Measurements from ENCODE around the gene C16orf92. TPM values are rescaled to one million over a fixed set of nuclear protein-coding genes. Genes with fewer than 3 reads are reported as not detected.

The C16orf92 gene
- total RNA-seq, 2 experiments from 2014 or later = not detected

DNA sequence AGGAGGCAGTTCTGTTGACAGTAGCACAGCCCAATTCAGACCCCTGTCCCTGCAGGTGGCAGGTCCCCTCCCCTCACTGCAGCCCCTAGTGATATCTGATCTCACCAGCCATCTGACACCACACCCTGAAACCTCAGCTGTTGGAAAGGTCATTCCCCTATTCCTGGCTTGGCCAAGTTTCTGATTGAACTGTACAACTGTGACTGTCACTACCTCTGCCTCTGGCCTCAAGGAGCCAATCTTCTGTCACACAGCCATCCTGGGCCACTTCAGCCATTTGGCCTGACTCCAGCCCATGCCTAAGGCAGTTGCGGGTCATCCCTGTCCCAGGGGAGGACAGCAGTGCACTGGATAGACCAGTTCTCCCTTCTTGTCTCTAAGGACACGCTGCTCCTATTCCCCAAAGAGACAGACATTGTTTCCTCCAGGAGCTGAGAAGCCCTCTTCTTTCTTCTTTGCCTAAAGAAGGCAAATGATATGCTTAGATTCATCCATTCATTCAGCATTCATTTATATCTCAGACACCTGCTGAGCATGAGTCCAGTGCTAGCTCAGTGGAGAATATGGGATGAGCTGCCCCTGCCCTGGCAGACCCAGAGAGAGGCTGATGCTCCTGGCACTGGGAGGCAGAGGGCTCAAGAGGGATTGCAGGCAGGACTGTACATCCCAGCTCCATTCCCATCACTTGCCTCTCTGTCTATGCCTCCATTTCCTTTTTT lies 38.0 kb downstream of the C16orf92 start:
- intact Hi-C loops (cut with micrococcal nuclease) = loop anchor here (10.0 kb wide), 1 partner anchor 314 kb away; the partner anchor contains the start of genes MYL11 and TBC1D10B
- TF ChIP-seq, protein P1, sequence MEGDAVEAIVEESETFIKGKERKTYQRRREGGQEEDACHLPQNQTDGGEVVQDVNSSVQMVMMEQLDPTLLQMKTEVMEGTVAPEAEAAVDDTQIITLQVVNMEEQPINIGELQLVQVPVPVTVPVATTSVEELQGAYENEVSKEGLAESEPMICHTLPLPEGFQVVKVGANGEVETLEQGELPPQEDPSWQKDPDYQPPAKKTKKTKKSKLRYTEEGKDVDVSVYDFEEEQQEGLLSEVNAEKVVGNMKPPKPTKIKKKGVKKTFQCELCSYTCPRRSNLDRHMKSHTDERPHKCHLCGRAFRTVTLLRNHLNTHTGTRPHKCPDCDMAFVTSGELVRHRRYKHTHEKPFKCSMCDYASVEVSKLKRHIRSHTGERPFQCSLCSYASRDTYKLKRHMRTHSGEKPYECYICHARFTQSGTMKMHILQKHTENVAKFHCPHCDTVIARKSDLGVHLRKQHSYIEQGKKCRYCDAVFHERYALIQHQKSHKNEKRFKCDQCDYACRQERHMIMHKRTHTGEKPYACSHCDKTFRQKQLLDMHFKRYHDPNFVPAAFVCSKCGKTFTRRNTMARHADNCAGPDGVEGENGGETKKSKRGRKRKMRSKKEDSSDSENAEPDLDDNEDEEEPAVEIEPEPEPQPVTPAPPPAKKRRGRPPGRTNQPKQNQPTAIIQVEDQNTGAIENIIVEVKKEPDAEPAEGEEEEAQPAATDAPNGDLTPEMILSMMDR (IDR thresholded peaks at IDR 0.05) = no peak
- H3K4me1 Mint-ChIP-seq (ENCODE audit: low read depth) = peaks cover 5% of the 10 kb centered on the region
- ChIA-PET CTCF (no interaction called here), POLR2A (interaction anchor here (0.8 kb wide), 1 partner anchor 411 kb away, joined by 3 read pairs; the partner anchor contains the start of gene ITGAL)
- H3K4me3 Mint-ChIP-seq = no peak overlapping the region
- H3K9me3 Mint-ChIP-seq = no peaks in the 10 kb centered on the region
- no peaks in the 10 kb centered on the region for H3K27me3 Mint-ChIP-seq
- peaks cover 20% of the 10 kb centered on the region for H3K36me3 Mint-ChIP-seq (ENCODE audit: low read depth)
- ATAC-seq = no peak
- no peak for DNase-seq
- no peak overlapping the region for H3K27ac Mint-ChIP-seq

GRCh38 chr16:30063278-30063892 lies 40.4 kb downstream of the C16orf92 start:
- peaks cover 18% of the 10 kb centered on the region for H3K4me1 Mint-ChIP-seq (ENCODE audit: low read depth)
- intact Hi-C loops (cut with micrococcal nuclease) = loop anchor here (10.0 kb wide), 1 partner anchor 311 kb away; the partner anchor contains the start of genes MYL11 and TBC1D10B
- no peak for ATAC-seq
- no peaks in the 10 kb centered on the region for H3K27me3 Mint-ChIP-seq
- peak overlapping the region; percentile 100 for H3K27ac Mint-ChIP-seq
- peaks cover 42% of the 10 kb centered on the region for H3K36me3 Mint-ChIP-seq (ENCODE audit: low read depth)
- DNase-seq = no peak
- peak overlapping the region; percentile 91 for H3K4me3 Mint-ChIP-seq
- H3K9me3 Mint-ChIP-seq = no peaks in the 10 kb centered on the region
- TF ChIP-seq, protein P1 (IDR thresholded peaks at IDR 0.05) = no peak
- POLR2A ChIA-PET = interaction anchor here (0.8 to 6.3 kb wide), 8 partner anchors 9 to 339 kb away, joined by 3 to 83 read pairs (median 5); partner anchors contain the start of genes PPP4C and TBX6
- CTCF ChIA-PET = interaction anchor here (0.6 to 2.2 kb wide), 6 partner anchors 8 to 32 kb away, joined by 3 to 10 read pairs (median 4); partner anchors contain the start of gene TBX6

DNA sequence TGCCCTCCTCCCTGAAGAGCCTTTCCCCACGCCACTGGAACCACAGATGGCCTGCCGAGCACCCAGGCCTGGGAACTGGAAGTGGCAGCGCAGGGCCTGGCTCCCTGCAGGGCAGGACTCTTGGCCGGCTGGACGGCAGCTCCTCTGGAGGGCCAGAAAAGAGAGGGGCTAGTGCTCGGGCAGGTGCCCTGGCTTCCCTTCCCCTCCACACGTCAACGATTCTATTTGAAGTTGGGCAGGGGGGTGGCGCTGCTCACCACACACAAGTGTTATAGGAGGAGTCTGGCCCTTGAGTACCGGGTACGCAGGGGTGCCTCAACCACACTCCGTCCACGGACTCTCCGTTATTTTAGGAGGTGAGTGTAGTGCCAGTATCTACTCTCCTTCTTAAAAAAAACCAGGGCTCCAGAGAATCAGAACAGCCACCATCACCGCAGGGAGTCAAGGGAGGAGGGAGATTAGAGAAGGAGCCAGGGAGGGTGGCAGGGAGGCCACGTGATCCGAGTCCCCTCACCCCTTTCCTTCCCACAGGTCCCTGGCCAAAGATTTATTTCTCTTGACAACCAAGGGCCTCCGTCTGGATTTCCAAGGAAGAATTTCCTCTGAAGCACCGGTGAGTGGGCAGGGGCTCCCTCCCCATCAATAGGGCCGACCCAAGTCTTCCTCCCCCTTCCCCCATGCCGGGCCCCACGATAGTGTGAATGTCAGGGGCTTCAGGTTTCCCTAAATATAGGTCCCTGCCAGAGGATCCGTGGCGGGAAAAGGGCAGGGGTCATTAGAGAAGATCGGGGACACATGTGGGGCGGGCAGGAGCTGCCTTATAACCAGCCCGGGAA lies 41.1 kb downstream of the C16orf92 start:
- ATAC-seq (peak; percentile 34), DNase-seq (peak; percentile 87)
- H3K4me3 Mint-ChIP-seq = peak overlapping the region; percentile 91
- TF ChIP-seq, protein P1 (IDR thresholded peaks at IDR 0.05) = no peak
- intact Hi-C loops (cut with micrococcal nuclease) = loop anchor here (10.0 kb wide), 1 partner anchor 311 kb away; the partner anchor contains the start of genes MYL11 and TBC1D10B
- ChIA-PET CTCF (interaction anchor here (0.6 to 3.2 kb wide), 6 partner anchors 9 to 248 kb away, joined by 3 to 14 read pairs (median 8); partner anchors contain the start of genes PAGR1 and TBX6), POLR2A (interaction anchor here (1.1 to 6.3 kb wide), 11 partner anchors 10 to 586 kb away, joined by 3 to 83 read pairs (median 6); partner anchors contain the start of genes KIF22, PPP4C, PRR14 and TBX6)
- no peaks in the 10 kb centered on the region for H3K27me3 Mint-ChIP-seq
- peaks cover 24% of the 10 kb centered on the region for H3K4me1 Mint-ChIP-seq (ENCODE audit: low read depth)
- peak overlapping the region; percentile 100 for H3K27ac Mint-ChIP-seq
- peaks cover 49% of the 10 kb centered on the region for H3K36me3 Mint-ChIP-seq (ENCODE audit: low read depth)
- no peaks in the 10 kb centered on the region for H3K9me3 Mint-ChIP-seq

- peak overlapping the region; percentile 91 for H3K4me3 Mint-ChIP-seq
- DNase-seq = no peak
- peaks cover 29% of the 10 kb centered on the region for H3K4me1 Mint-ChIP-seq (ENCODE audit: low read depth)
- ChIA-PET POLR2A (interaction anchor here (1.0 to 6.3 kb wide), 12 partner anchors 10 to 586 kb away, joined by 3 to 83 read pairs (median 6); partner anchors contain the start of genes HIRIP3, INO80E, KIF22 and MAPK3), CTCF (interaction anchor here (2.0 to 3.2 kb wide), 3 partner anchors 9 to 249 kb away, joined by 5 to 14 read pairs (median 10); partner anchors contain the start of genes PAGR1 and TBX6)
- H3K27ac Mint-ChIP-seq = peak overlapping the region; percentile 100
- no peaks in the 10 kb centered on the region for H3K27me3 Mint-ChIP-seq
- ATAC-seq = no peak
- TF ChIP-seq, protein P1 (IDR thresholded peaks at IDR 0.05) = no peak
- intact Hi-C loops (cut with micrococcal nuclease) = loop anchor here (10.0 kb wide), 1 partner anchor 310 kb away; the partner anchor contains the start of genes MYL11 and TBC1D10B
- no peaks in the 10 kb centered on the region for H3K9me3 Mint-ChIP-seq
- peaks cover 55% of the 10 kb centered on the region for H3K36me3 Mint-ChIP-seq (ENCODE audit: low read depth)
These were observed 41.7 kb downstream of the C16orf92 start for GRCh38 chr16:30064729-30065101.
